22Rv1 (cell line): ENCODE results near the gene PTGIR.
A peak's percentile ranks its signal among the peaks of the same experiment; 100 is the strongest.

ENCODE experiments used
- H3K27ac ChIP-seq: fragments of 450-650 bp; 2 replicates; pipeline ENCODE4 v1.5.1; 2017
- CTCF ChIP-seq: fragments of 450-650 bp; IDR thresholded peaks from 2 replicates; pipeline ENCODE4 v1.5.1; 2017; ENCODE audit warnings: mild to moderate bottlenecking
- ZFX ChIP-seq: fragments of 450-650 bp; IDR thresholded peaks from 2 replicates; pipeline ENCODE4 v1.6.1; 2017; ENCODE audit warnings: antibody characterized with exemption, borderline replicate concordance

The PTGIR gene

GRCh38 chr19:46605356-46605821 is 19.5 kb downstream of the PTGIR start:
- TF ChIP-seq ZFX (no peak), CTCF (no peak)
- peak overlapping the region; percentile 96; the same call in 1 of the 2 replicates for H3K27ac ChIP-seq

- peak overlapping the region; percentile 96; the same call in 1 of the 2 replicates for H3K27ac ChIP-seq
- TF ChIP-seq CTCF = no peak
- no peak for TF ChIP-seq ZFX
These were observed 20.0 kb downstream of the PTGIR start for GRCh38 chr19:46604781-46605355.

GRCh38 chr19:46603752-46604231 is 21.1 kb downstream of the PTGIR start:
- H3K27ac ChIP-seq = peak overlapping the region; percentile 96
- no peak for TF ChIP-seq ZFX
- no peak for TF ChIP-seq CTCF

GRCh38 chr19:46603195-46603637 is 21.7 kb downstream of the PTGIR start:
- TF ChIP-seq CTCF = no peak
- TF ChIP-seq ZFX = no peak
- peak overlapping the region; percentile 96 for H3K27ac ChIP-seq

- TF ChIP-seq CTCF = no peak
- TF ChIP-seq ZFX = no peak
- H3K27ac ChIP-seq = peak overlapping the region; percentile 96
These were observed 22.3 kb downstream of the PTGIR start for GRCh38 chr19:46602392-46603194.

GRCh38 chr19:46601318-46602224 is 23.3 kb downstream of the PTGIR start, which contains the start of gene CALM3:
CALM3 (plus strand) TSS chr19:46601330; CDS start chr19:46601435, 105 bp downstream.
- no peak for TF ChIP-seq CTCF
- TF ChIP-seq ZFX = no peak
- peak within 1 kb of the TSS; percentile 96 for H3K27ac ChIP-seq
